GM18909 (cell line): ENCODE results near the gene ADCY2.

Source experiments
- ATAC-seq: cut with Tn5 transposase; IDR thresholded peaks from one replicate; pipeline ENCODE4 v1.9.1; 2021; ENCODE audit warnings: mild to moderate bottlenecking; ENCODE audit not compliant: unreplicated experiment, poor library complexity

Gene ADCY2

GRCh38 chr5:7642029-7642428 lies 246.1 kb downstream of the ADCY2 start:
- ATAC-seq, result no peak

- no peak for ATAC-seq
These were observed 248.8 kb downstream of the ADCY2 start for GRCh38 chr5:7644723-7645122.

- ATAC-seq, result no peak
These were observed 254.8 kb downstream of the ADCY2 start for GRCh38 chr5:7650755-7651154.

- ATAC-seq, result no peak
These were observed 257.1 kb downstream of the ADCY2 start for GRCh38 chr5:7653046-7653445.

GRCh38 chr5:7657153-7657552 lies 261.2 kb downstream of the ADCY2 start:
- no peak for ATAC-seq

GRCh38 chr5:7659420-7659819 lies 263.5 kb downstream of the ADCY2 start:
- no peak for ATAC-seq

GRCh38 chr5:7662289-7662688 lies 266.4 kb downstream of the ADCY2 start:
- no peak for ATAC-seq

GRCh38 chr5:7663808-7664207 lies 267.9 kb downstream of the ADCY2 start:
- no peak for ATAC-seq

- ATAC-seq, result no peak
These were observed 268.3 kb downstream of the ADCY2 start for GRCh38 chr5:7664208-7664607.

GRCh38 chr5:7667216-7667767 lies 271.4 kb downstream of the ADCY2 start:
- ATAC-seq, result no peak

- ATAC-seq, result no peak
These were observed 272.2 kb downstream of the ADCY2 start for GRCh38 chr5:7668161-7668560.

GRCh38 chr5:7668627-7669026 lies 272.7 kb downstream of the ADCY2 start:
- no peak for ATAC-seq

GRCh38 chr5:7671381-7671993 lies 275.5 kb downstream of the ADCY2 start:
- no peak for ATAC-seq

- ATAC-seq, result no peak
These were observed 277.7 kb downstream of the ADCY2 start for GRCh38 chr5:7673658-7674057.

GRCh38 chr5:7676455-7676854 lies 280.5 kb downstream of the ADCY2 start:
- ATAC-seq, result no peak

GRCh38 chr5:7678030-7678429 lies 282.1 kb downstream of the ADCY2 start:
- no peak for ATAC-seq

- no peak for ATAC-seq
These were observed 283.7 kb downstream of the ADCY2 start for GRCh38 chr5:7679663-7680062.

- ATAC-seq, result no peak
These were observed 284.3 kb downstream of the ADCY2 start for GRCh38 chr5:7680260-7680659.

- no peak for ATAC-seq
These were observed 286.4 kb downstream of the ADCY2 start for GRCh38 chr5:7682379-7682778.

- no peak for ATAC-seq
These were observed 287.8 kb downstream of the ADCY2 start for GRCh38 chr5:7683753-7684152.

GRCh38 chr5:7684826-7685225 lies 288.9 kb downstream of the ADCY2 start:
- ATAC-seq, result no peak

- ATAC-seq, result no peak
These were observed 290.9 kb downstream of the ADCY2 start for GRCh38 chr5:7686794-7687193.
